ENCODE results near the gene XRCC1. TPM values are rescaled to one million over a fixed set of nuclear protein-coding genes. Genes with fewer than 3 reads are reported as not detected.

The XRCC1 gene
- total RNA-seq, 2 donors from 2014 or later, result 22.3 to 40.7 TPM

DNA sequence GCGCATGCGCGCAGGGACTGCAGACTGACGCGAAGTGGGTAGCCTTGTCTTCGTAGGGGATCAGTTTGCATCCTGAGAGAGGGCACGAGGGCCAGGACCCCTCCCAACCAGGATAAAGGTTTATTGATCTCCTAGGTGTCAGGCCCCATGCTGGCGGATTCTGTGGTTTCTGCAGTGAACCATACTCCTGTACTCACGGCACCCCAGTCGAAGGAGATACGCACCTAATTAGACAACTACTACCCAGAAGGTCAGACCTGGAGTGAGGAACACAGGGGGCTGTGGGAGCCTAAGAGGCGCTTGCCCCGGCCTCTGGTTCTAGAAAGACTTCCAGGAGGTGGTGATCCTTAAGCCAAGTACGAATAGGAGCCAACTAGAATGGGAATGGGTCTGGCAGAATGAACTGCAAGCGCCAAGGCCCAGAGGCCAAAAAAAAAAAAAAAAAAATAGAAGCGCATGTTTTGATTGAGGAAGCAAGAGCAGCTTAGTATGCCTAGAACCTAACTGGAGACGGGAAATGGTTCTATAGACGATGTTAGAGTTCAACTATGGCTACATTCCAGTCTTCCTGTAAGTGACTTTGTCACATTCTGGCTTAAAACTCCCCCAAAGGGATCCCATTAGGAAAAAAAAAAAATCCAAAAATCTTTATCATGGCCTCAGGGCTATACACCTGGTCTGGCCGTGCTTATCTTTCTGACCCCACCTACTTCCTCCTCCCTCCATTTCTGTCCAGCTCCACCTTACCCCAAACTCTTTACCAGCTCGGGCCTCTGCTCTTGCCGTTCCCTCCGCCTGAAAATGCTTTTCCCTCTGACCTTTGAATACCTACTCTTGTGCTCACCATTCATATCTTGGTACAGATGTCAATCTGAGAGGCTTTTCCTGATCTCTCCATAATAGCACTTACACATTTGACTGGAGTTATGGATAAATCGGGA is 45.0 kb upstream of the XRCC1 start:
- peak overlapping the region; percentile 94 for H3K27ac ChIP-seq
- TF ChIP-seq, protein P1, sequence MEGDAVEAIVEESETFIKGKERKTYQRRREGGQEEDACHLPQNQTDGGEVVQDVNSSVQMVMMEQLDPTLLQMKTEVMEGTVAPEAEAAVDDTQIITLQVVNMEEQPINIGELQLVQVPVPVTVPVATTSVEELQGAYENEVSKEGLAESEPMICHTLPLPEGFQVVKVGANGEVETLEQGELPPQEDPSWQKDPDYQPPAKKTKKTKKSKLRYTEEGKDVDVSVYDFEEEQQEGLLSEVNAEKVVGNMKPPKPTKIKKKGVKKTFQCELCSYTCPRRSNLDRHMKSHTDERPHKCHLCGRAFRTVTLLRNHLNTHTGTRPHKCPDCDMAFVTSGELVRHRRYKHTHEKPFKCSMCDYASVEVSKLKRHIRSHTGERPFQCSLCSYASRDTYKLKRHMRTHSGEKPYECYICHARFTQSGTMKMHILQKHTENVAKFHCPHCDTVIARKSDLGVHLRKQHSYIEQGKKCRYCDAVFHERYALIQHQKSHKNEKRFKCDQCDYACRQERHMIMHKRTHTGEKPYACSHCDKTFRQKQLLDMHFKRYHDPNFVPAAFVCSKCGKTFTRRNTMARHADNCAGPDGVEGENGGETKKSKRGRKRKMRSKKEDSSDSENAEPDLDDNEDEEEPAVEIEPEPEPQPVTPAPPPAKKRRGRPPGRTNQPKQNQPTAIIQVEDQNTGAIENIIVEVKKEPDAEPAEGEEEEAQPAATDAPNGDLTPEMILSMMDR (IDR thresholded peaks at IDR 0.05), result no peak
- H3K27me3 ChIP-seq, result no peaks in the 10 kb centered on the region
- peak overlapping the region; percentile 87 to 96 for H3K9ac ChIP-seq (ENCODE audit: low read depth in 2 of 2, low read length in 2 of 2)
- no peak for DNase-seq
- H3K4me3 ChIP-seq, result peak overlapping the region; percentile 94
- intact Hi-C loops (cut with DNase I), result no loop called here
- no peaks in the 10 kb centered on the region for H3K36me3 ChIP-seq
- H3K4me1 ChIP-seq, result no peaks in the 10 kb centered on the region
- no peaks in the 10 kb centered on the region for H3K9me3 ChIP-seq

DNA sequence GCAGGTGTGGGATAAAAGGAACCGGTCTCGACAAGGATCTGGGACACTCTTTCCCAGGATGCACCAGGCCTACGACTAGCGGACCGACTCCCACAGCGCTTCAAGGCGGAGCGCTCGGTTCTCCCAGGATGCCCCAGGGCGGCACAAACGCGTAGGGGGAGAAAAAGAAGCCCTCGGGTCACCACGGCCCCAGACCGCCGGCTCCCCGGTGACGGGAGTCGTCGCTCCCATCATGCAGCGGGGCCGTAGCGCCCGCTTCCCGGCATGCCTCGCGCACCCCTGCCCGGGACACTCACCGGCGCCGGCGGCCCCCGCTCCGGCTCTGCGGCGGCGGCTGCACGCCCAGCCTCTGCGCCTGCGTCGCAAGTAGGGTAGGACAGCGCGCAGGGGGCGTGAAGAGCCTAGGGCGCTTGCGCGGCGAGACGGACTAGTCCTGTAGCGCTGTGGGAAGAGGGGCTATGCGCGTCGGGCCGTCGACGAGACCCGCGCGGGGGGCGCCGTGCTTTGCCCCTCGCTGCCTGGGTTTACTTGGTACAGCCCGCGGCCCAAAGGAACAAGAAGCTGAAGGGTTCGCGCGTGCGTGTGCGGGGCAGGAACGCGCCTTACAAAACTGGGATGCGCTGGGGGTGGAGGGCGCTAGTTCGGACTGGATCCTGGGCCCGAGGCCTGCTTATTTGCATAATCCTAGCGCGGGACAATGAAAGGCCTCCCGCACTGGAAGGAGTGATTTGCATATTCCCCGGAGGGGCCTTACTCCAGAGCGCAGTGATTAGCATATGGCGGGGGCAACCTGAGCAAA is 44.1 kb upstream of the XRCC1 start, which contains the start of gene ZNF428:
ZNF428 (minus strand) TSS at position 368 of the 799 bp plus-strand sequence. CDS start 5,325 bp downstream, outside the sequence.
- H3K9ac ChIP-seq (ENCODE audit: low read depth in 2 of 2, low read length in 2 of 2), result peak within 1 kb of the TSS; percentile 87 to 96
- H3K27ac ChIP-seq, result peak within 1 kb of the TSS; percentile 94
- peak; percentile 84 for DNase-seq
- no peaks in the 10 kb centered on the region for H3K9me3 ChIP-seq
- no peaks in the 10 kb centered on the region for H3K4me1 ChIP-seq
- intact Hi-C loops (cut with DNase I), result no loop called here
- H3K36me3 ChIP-seq, result no peaks in the 10 kb centered on the region
- TF ChIP-seq, protein P1 (IDR thresholded peaks at IDR 0.05), result no peak
- peak within 1 kb of the TSS; percentile 94 for H3K4me3 ChIP-seq
- H3K27me3 ChIP-seq, result no peaks in the 10 kb centered on the region

DNA sequence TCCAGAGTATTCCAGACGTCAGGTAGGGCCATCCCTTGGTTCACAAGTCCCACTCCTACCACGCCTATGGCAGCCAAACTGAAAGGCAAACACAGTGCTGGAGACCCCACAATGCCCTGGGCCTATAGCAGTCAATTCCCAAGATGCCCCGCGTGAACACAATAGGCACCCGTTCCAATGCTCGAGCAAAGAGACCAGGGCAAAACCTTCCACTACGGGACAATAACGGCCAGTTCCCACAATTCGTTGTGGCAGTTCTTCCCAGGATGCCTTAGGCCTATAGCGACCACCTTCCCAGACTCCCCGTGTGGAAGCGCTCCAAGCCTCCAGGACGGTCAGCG is 43.6 kb upstream of the XRCC1 start:
- Histone ChIP-seq H3K4me1 (no peaks in the 10 kb centered on the region), H3K27me3 (no peaks in the 10 kb centered on the region), H3K4me3 (peak overlapping the region; percentile 94), H3K9me3 (no peaks in the 10 kb centered on the region), H3K27ac (peak overlapping the region; percentile 94), H3K36me3 (no peaks in the 10 kb centered on the region), H3K9ac (ENCODE audit: low read depth in 2 of 2, low read length in 2 of 2) (peak overlapping the region; percentile 87 to 96)
- DNase-seq, result peak; percentile 65
- intact Hi-C loops (cut with DNase I), result no loop called here
- TF ChIP-seq, protein P1 (IDR thresholded peaks at IDR 0.05), result no peak

DNA sequence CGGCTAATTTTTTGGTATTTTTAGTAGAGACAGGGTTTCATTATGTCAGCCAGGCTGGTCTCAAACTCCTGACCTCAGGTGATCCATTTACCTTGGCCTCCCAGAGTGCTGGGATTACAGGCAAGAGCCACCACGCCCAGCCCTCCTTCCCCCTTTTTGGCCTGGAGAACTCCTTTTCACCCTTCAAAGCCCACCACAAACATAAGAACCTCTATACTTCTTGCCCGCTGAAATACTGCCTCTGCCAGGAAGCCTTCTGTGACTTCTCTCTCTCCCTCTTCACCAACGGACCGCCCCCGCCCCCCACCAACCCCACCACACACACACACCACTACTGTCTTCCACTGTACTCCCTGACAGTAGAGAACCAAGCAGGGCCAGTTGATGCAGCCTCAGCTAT is 41.6 kb upstream of the XRCC1 start:
- no peak for DNase-seq
- Histone ChIP-seq H3K36me3 (no peaks in the 10 kb centered on the region), H3K27me3 (no peaks in the 10 kb centered on the region), H3K27ac (no peak overlapping the region), H3K4me1 (no peaks in the 10 kb centered on the region), H3K4me3 (no peak overlapping the region), H3K9me3 (no peaks in the 10 kb centered on the region), H3K9ac (ENCODE audit: low read depth in 2 of 2, low read length in 2 of 2) (no peak overlapping the region)
- TF ChIP-seq, protein P1 (IDR thresholded peaks at IDR 0.05), result no peak
- intact Hi-C loops (cut with DNase I), result no loop called here

DNA sequence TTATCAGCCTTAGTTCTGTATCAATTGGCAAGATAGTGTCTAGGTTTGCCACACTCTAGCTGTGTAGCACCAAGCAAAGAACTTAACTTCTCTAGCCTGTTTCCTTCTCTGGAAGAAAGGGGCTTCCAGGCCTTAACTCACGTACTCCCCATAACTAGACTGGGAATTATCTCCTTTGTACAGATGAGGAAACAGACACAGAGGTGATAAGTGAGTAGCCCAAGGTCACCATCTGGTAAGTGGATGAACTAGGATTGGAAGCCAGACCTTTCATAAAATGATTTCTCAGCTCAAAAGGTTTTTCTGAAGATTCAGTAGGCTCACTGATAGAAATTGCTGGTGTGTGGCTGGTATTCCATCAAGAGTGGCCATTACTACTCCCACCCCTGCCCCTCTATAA is 41.0 kb upstream of the XRCC1 start:
- no peak overlapping the region for H3K9ac ChIP-seq (ENCODE audit: low read depth in 2 of 2, low read length in 2 of 2)
- H3K27ac ChIP-seq, result no peak overlapping the region
- H3K36me3 ChIP-seq, result no peaks in the 10 kb centered on the region
- DNase-seq, result no peak
- H3K4me3 ChIP-seq, result no peak overlapping the region
- intact Hi-C loops (cut with DNase I), result no loop called here
- no peaks in the 10 kb centered on the region for H3K4me1 ChIP-seq
- H3K9me3 ChIP-seq, result no peaks in the 10 kb centered on the region
- TF ChIP-seq, protein P1 (IDR thresholded peaks at IDR 0.05), result no peak
- H3K27me3 ChIP-seq, result no peaks in the 10 kb centered on the region

Data from colonic mucosa (tissue), 4 donors.